H1 (cell line): ENCODE results near the gene MIPOL1. TPM values are rescaled to one million over a fixed set of nuclear protein-coding genes. Genes with fewer than 3 reads are reported as not detected.
"Not testable (repeated sequence)": the region's sequence is repeated elsewhere in the genome, so short reads cannot be mapped to it uniquely, and the experiment has no call there.

Experiments
- CTCF ChIA-PET: fragments of 300-600 bp; sonication (Branson Sonifier 250); formaldehyde crosslinking; loops from one replicate; lab custom pipeline; 2021; ENCODE audit not compliant: partially characterized antibody; lab: Charles Lee
- POLR2A ChIA-PET: fragments of 300-600 bp; sonication (Branson Sonifier 250); formaldehyde crosslinking; loops from one replicate; lab custom pipeline; 2021; ENCODE audit warnings: inconsistent platforms; ENCODE audit not compliant: partially characterized antibody; lab: Charles Lee
- DNase-seq, 2 experiments: peaks; one replicate each; pipeline versions ENCODE4 v3.0.0 to v3.0.0-alpha.2; 2010 to 2022; ENCODE audit warnings: low spot score in 2 of 2, low read depth in 1 of 2, mixed read lengths in 1 of 2
- FAIRE-seq: peaks from 2 replicates; lab custom pipeline; 2011; peaks lifted over from hg19 to GRCh38; lab: Jason Lieb, UNC
- H2AFZ ChIP-seq: 2 replicates; pipeline ENCODE4 v1.8.1; 2012; ENCODE audit warnings: low read length, inconsistent platforms
- H2AK5ac ChIP-seq: 2 replicates; pipeline ENCODE4 v1.6.1; 2013; ENCODE audit warnings: low read depth, low read length
- H2BK120ac ChIP-seq: replicated peaks from 2 replicates; pipeline ENCODE3; 2013; ENCODE audit warnings: low read depth, low read length, inconsistent platforms
- H2BK12ac ChIP-seq: 2 replicates; pipeline ENCODE4 v1.6.1; 2013; ENCODE audit warnings: low read depth, low read length
- H2BK15ac ChIP-seq: 2 replicates; pipeline ENCODE4 v1.6.1; 2013; ENCODE audit warnings: low read length
- H2BK20ac ChIP-seq: 2 replicates; pipeline ENCODE4 v1.6.1; 2013; ENCODE audit warnings: low read length
- H2BK5ac ChIP-seq: 2 replicates; pipeline ENCODE4 v1.6.1; 2013; ENCODE audit warnings: low read depth, low read length
- H3K14ac ChIP-seq: 2 replicates; pipeline ENCODE4 v1.6.1; 2013; ENCODE audit warnings: inconsistent platforms; ENCODE audit not compliant: insufficient read length
- H3K18ac ChIP-seq: 2 replicates; pipeline ENCODE4 v1.6.1; 2013; ENCODE audit warnings: low read length; ENCODE audit errors: extremely low read depth
- H3K23ac ChIP-seq: 2 replicates; pipeline ENCODE4 v1.6.1; 2013; ENCODE audit warnings: inconsistent platforms; ENCODE audit not compliant: insufficient read length
- H3K23me2 ChIP-seq: 2 replicates; pipeline ENCODE4 v1.6.1; 2013; ENCODE audit warnings: low read depth, low read length
- H3K27ac ChIP-seq: 2 replicates; pipeline ENCODE4 v1.6.1; 2011; ENCODE audit warnings: low read depth, low read length, inconsistent platforms
- H3K27me3 ChIP-seq, 4 experiments: replicated peaks in 1 of 4; 1 replicate in 1 of 4; 2 replicates in 3 of 4; pipeline versions ENCODE4 v1.6.1 to v1.8.1; 2011 to 2013; ENCODE audit warnings: low read length in 3 of 4, mild to moderate bottlenecking in 3 of 4, inconsistent platforms in 2 of 4, mixed read lengths in 2 of 4, moderate library complexity in 1 of 4; ENCODE audit not compliant: control insufficient read depth in 3 of 4, insufficient read depth in 3 of 4; ENCODE audit errors: extremely low read depth in 1 of 4
- H3K36me3 ChIP-seq, 4 experiments: 2 replicates each; pipeline versions ENCODE4 v1.6.1 to v1.8.1; 2011 to 2013; ENCODE audit warnings: mild to moderate bottlenecking in 4 of 4, low read length in 3 of 4, moderate library complexity in 2 of 4, control low read depth in 1 of 4, inconsistent platforms in 1 of 4; ENCODE audit not compliant: insufficient read depth in 4 of 4, control insufficient read depth in 2 of 4
- H3K4ac ChIP-seq: replicated peaks from 2 replicates; pipeline ENCODE3; 2013; ENCODE audit warnings: low read length, low read depth, mixed read lengths, inconsistent platforms; ENCODE audit not compliant: insufficient read length
- H3K4me1 ChIP-seq, 4 experiments: replicated peaks in 1 of 4; 1 replicate in 1 of 4; 2 replicates in 3 of 4; pipeline versions ENCODE4 v1.6.1 to v1.8.1; 2011 to 2013; ENCODE audit warnings: low read length in 3 of 4, inconsistent platforms in 2 of 4, mixed read lengths in 1 of 4; ENCODE audit not compliant: insufficient read depth in 4 of 4, control insufficient read depth in 3 of 4
- H3K4me2 ChIP-seq, 2 experiments: 2 replicates each; pipeline versions ENCODE4 v1.6.1 to v1.8.1; 2011 to 2013; ENCODE audit warnings: low read depth in 2 of 2, low read length in 2 of 2, control low read depth in 1 of 2, inconsistent platforms in 1 of 2, mild to moderate bottlenecking in 1 of 2; ENCODE audit not compliant: insufficient read depth in 1 of 2
- H3K4me3 ChIP-seq, 4 experiments: fragments of 200-600, 300-600 bp in 1 of 4; sonication (generic), shearing (Covaris generic), sonication (Bioruptor Twin) in 1 of 4; 2 replicates each; pipeline versions ENCODE4 v1.5.1 to v1.8.1; 2011 to 2016; ENCODE audit warnings: low read length in 4 of 4, low read depth in 3 of 4, control low read depth in 2 of 4, inconsistent platforms in 2 of 4, mild to moderate bottlenecking in 2 of 4, mixed read lengths in 1 of 4, moderate library complexity in 1 of 4; ENCODE audit not compliant: insufficient read depth in 2 of 4; ENCODE audit errors: extremely low read depth in 1 of 4
- H3K56ac ChIP-seq: replicated peaks from 2 replicates; pipeline ENCODE3; 2013; ENCODE audit warnings: low read depth, mild to moderate bottlenecking, mixed read lengths, low read length, inconsistent platforms; ENCODE audit not compliant: insufficient read length
- H3K79me1 ChIP-seq: 2 replicates; pipeline ENCODE4 v1.6.1; 2013; ENCODE audit warnings: low read depth, low read length, control low read depth
- H3K79me2 ChIP-seq, 2 experiments: 2 replicates each; pipeline versions ENCODE4 v1.6.1 to v1.8.1; 2012 to 2013; ENCODE audit warnings: low read length in 2 of 2, mild to moderate bottlenecking in 2 of 2, inconsistent platforms in 1 of 2; ENCODE audit not compliant: insufficient read depth in 2 of 2, control insufficient read depth in 1 of 2
- H3K9ac ChIP-seq, 4 experiments: replicated peaks in 1 of 4; 1 replicate in 1 of 4; 2 replicates in 3 of 4; pipeline versions ENCODE4 v1.6.1 to v1.8.1; 2011 to 2013; ENCODE audit warnings: low read depth in 3 of 4, low read length in 3 of 4, control low read depth in 2 of 4, mild to moderate bottlenecking in 2 of 4, moderate library complexity in 2 of 4, inconsistent platforms in 1 of 4; ENCODE audit errors: extremely low read depth in 1 of 4
- H3K9me3 ChIP-seq, 2 experiments: 2 replicates each; pipeline versions ENCODE4 v1.6.1 to v1.8.1; 2012 to 2013; ENCODE audit warnings: mild to moderate bottlenecking in 2 of 2, moderate library complexity in 2 of 2, control low read depth in 1 of 2, inconsistent platforms in 1 of 2, low read depth in 1 of 2, low read length in 1 of 2, mixed read lengths in 1 of 2; ENCODE audit not compliant: insufficient read depth in 2 of 2
- H4K20me1 ChIP-seq, 2 experiments: replicated peaks in 1 of 2; 2 replicates each; pipeline versions ENCODE3 to v1.8.1; 2011 to 2013; ENCODE audit warnings: inconsistent platforms in 2 of 2, low read length in 2 of 2, mild to moderate bottlenecking in 1 of 2; ENCODE audit not compliant: insufficient read depth in 2 of 2, control insufficient read depth in 1 of 2
- H4K5ac ChIP-seq: 2 replicates; pipeline ENCODE4 v1.6.1; 2013; ENCODE audit warnings: low read length, low read depth, mixed read lengths, inconsistent platforms; ENCODE audit not compliant: insufficient read length
- H4K8ac ChIP-seq: 2 replicates; pipeline ENCODE4 v1.8.0; 2013; ENCODE audit warnings: mild to moderate bottlenecking, moderate library complexity, low read length, inconsistent platforms; ENCODE audit not compliant: insufficient read depth; ENCODE audit errors: extremely low read depth
- H4K91ac ChIP-seq: replicated peaks from 2 replicates; pipeline ENCODE3; 2013; ENCODE audit warnings: low read length, mixed read lengths, inconsistent platforms; ENCODE audit not compliant: insufficient read length
- WGBS, 2 experiments: shearing (Covaris generic) in 1 of 2; methylation state at CpG; one replicate each; pipeline versions ENCODE4 v1.1.6 to v1.1.7; 2013 to 2015; ENCODE audit warnings: low lambda C conversion rate in 2 of 2, mixed read lengths in 2 of 2, inconsistent platforms in 1 of 2, low coverage in 1 of 2, missing lambda C conversion rate in 1 of 2; ENCODE audit not compliant: insufficient replicate concordance in 2 of 2, insufficient coverage in 1 of 2, insufficient read length in 1 of 2; ENCODE audit errors: extremely low coverage in 1 of 2, missing lambda C conversion rate in 1 of 2; 5-methylcytosine and 5-hydroxymethylcytosine counted together
- polyA plus RNA-seq, 7 experiments: library from polyadenylated mRNA; depleted of rRNA in 3 of 7; stranded (reverse) in 5 of 7; unstranded in 2 of 7; fragments of >200 nt in 5 of 7; fragments of 200-250 nt in 2 of 7; gene quantifications; 1 replicate in 5 of 7; 2 replicates in 1 of 7; 4 replicates in 1 of 7; pipeline versions ENCODE4 v1.2.1 to v1.2.3, GENCODE V29; 2011 to 2013; ENCODE audit warnings: missing spikeins in 2 of 7, mixed read lengths in 2 of 7
- total RNA-seq: library from RNA; stranded (reverse); fragmentation: NEBNext Ultra II Directional; extraction: Animal tissue kit (Norgen Biotek cat#: 25700); gene quantifications from 2 replicates; pipeline ENCODE4 v1.2.1, GENCODE V29; 2021

The MIPOL1 gene
- total and polyA plus RNA-seq, 2 of the 8 experiments (the other 6 are each of a cell fraction or from before 2014, with no cell fraction given) = 2.8 to 23.9 TPM

- CTCF ChIA-PET = interaction anchor here (1.3 to 3.2 kb wide), 3 partner anchors 9 to 42 kb away, joined by 3 to 9 read pairs (median 6); partner anchors contain the start of gene MIPOL1
- not testable (repeated sequence) for H2BK20ac ChIP-seq, H2BK5ac ChIP-seq, H3K79me2 ChIP-seq, H3K27ac ChIP-seq, H3K4me2 ChIP-seq, H3K56ac ChIP-seq, H2BK120ac ChIP-seq, H4K5ac ChIP-seq, H3K36me3 ChIP-seq, H3K9me3 ChIP-seq, H3K14ac ChIP-seq, H3K4me1 ChIP-seq, DNase-seq, H2AK5ac ChIP-seq, H4K91ac ChIP-seq, FAIRE-seq, H3K18ac ChIP-seq, H3K4me3 ChIP-seq, H2BK15ac ChIP-seq, H4K20me1 ChIP-seq, H3K79me1 ChIP-seq, H3K4ac ChIP-seq, H3K27me3 ChIP-seq, H3K9ac ChIP-seq, H3K23ac ChIP-seq, H3K23me2 ChIP-seq, H2BK12ac ChIP-seq, H4K8ac ChIP-seq
- peak overlapping the region; percentile 76; the same call in 1 of the 2 replicates for H2AFZ ChIP-seq
- POLR2A ChIA-PET = interaction anchor here (1.6 to 2.6 kb wide), 4 partner anchors 10 to 19 kb away, joined by 4 to 14 read pairs (median 6); partner anchors contain the start of genes MIPOL1 and SLC25A21
- 80% methylated on average over 9 of the region's 9 CpGs; no CpG with 5 or more reads in 1 of the 2 experiments for WGBS, 2 experiments
Measured at GRCh38 chr14:37187840-37188577, 9.7 kb upstream of the MIPOL1 start.
